Endothelial cell of umbilical vein (primary cell): ENCODE data around the gene ATG7. TPM values are rescaled to one million over a fixed set of nuclear protein-coding genes. Genes with fewer than 3 reads are reported as not detected.

Experiments
- BruUV-seq: library from RNA; stranded (reverse); fragments of 400-500 nt; replicated peaks from 2 replicates; lab custom pipeline; 2021; lab: Mats Ljungman, UMichigan
- CTCF ChIA-PET: fragments of 300-600, 350-600 bp; sonication (Branson Sonifier 250); formaldehyde crosslinking; loops from one replicate; lab custom pipeline; 2021; ENCODE audit warnings: antibody characterized with exemption, inconsistent platforms; lab: Charles Lee
- POLR2A ChIA-PET: fragments of 300-600, 350-600 bp; sonication (Branson Sonifier 250); formaldehyde crosslinking; loops from one replicate; lab custom pipeline; 2021; ENCODE audit warnings: antibody characterized with exemption, inconsistent platforms; lab: Charles Lee
- DNase-seq: peaks from one replicate; pipeline ENCODE4 v3.0.0-alpha.2; 2011; ENCODE audit warnings: low read depth, low spot score
- FAIRE-seq: peaks from 2 replicates; lab custom pipeline; 2011; peaks lifted over from hg19 to GRCh38; lab: Jason Lieb, UNC
- H2AFZ ChIP-seq: 2 replicates; pipeline ENCODE4 v1.6.0; 2012; ENCODE audit warnings: low read depth, low read length, control low read depth, inconsistent platforms
- H3K27ac ChIP-seq: 2 replicates; pipeline ENCODE4 v1.5.1; 2011; ENCODE audit warnings: low read depth, mild to moderate bottlenecking, control low read depth, low read length, moderate library complexity; ENCODE audit not compliant: insufficient read depth
- H3K27me3 ChIP-seq, 2 experiments: 2 replicates each; pipeline versions ENCODE4 v1.6.0 to v1.6.1; 2011; ENCODE audit warnings: low read length in 2 of 2, mixed read lengths in 1 of 2; ENCODE audit not compliant: control insufficient read depth in 2 of 2, insufficient read depth in 2 of 2
- H3K36me3 ChIP-seq, 2 experiments: 2 replicates in 1 of 2; 3 replicates in 1 of 2; pipeline ENCODE4 v1.5.1; 2011; ENCODE audit warnings: low read length in 2 of 2, mild to moderate bottlenecking in 1 of 2, moderate library complexity in 1 of 2; ENCODE audit not compliant: control insufficient read depth in 2 of 2, insufficient read depth in 2 of 2; ENCODE audit errors: extremely low read depth in 1 of 2
- H3K4me1 ChIP-seq: 3 replicates; pipeline ENCODE4 v1.5.1; 2011; ENCODE audit warnings: mild to moderate bottlenecking, low read length; ENCODE audit not compliant: control insufficient read depth, insufficient read depth; ENCODE audit errors: extremely low read depth
- H3K4me2 ChIP-seq: 2 replicates; pipeline ENCODE4 v1.6.1; 2011; ENCODE audit warnings: low read length, control low read depth, mixed read lengths; ENCODE audit not compliant: insufficient read depth
- H3K4me3 ChIP-seq, 3 experiments: fragments of 200-600 bp in 1 of 3; sonication (generic), shearing (Covaris generic) in 1 of 3; replicated peaks in 1 of 3; 2 replicates each; pipeline ENCODE4 v1.5.1; 2011 to 2016; ENCODE audit warnings: control low read depth in 3 of 3, low read length in 3 of 3, mild to moderate bottlenecking in 2 of 3, inconsistent platforms in 1 of 3, low read depth in 1 of 3, moderate library complexity in 1 of 3; ENCODE audit not compliant: insufficient read depth in 1 of 3
- H3K79me2 ChIP-seq: 2 replicates; pipeline ENCODE4 v1.6.0; 2012; ENCODE audit warnings: low read length, inconsistent platforms; ENCODE audit not compliant: control insufficient read depth, insufficient read depth
- H3K9ac ChIP-seq: replicated peaks from 2 replicates; pipeline ENCODE3; 2011; ENCODE audit warnings: low read length, control low read depth; ENCODE audit not compliant: insufficient read depth; ENCODE audit errors: extremely low read depth
- H3K9me1 ChIP-seq: replicated peaks from 3 replicates; pipeline ENCODE4 v1.6.0; 2011; ENCODE audit warnings: mild to moderate bottlenecking, low read length; ENCODE audit not compliant: control insufficient read depth, insufficient read depth; ENCODE audit errors: extremely low read depth
- H3K9me3 ChIP-seq: replicated peaks from 2 replicates; pipeline ENCODE4 v1.5.1; 2012; ENCODE audit warnings: low read length, inconsistent platforms; ENCODE audit not compliant: control insufficient read depth, insufficient read depth
- H4K20me1 ChIP-seq: replicated peaks from 2 replicates; pipeline ENCODE3; 2011; ENCODE audit warnings: mild to moderate bottlenecking, low read length; ENCODE audit not compliant: control insufficient read depth, insufficient read depth; ENCODE audit errors: extremely low read depth
- EZH2 ChIP-seq: IDR thresholded peaks from 2 replicates; pipeline ENCODE4 v1.6.1; 2012; ENCODE audit warnings: borderline replicate concordance, low read depth, mild to moderate bottlenecking, moderate library complexity, low read length, inconsistent platforms; ENCODE audit not compliant: severe bottlenecking
- FOS ChIP-seq: IDR thresholded peaks from 2 replicates; pipeline ENCODE4 v1.6.1; 2011; ENCODE audit warnings: mild to moderate bottlenecking, low read length, moderate library complexity, borderline replicate concordance; ENCODE audit not compliant: insufficient read depth
- JUN ChIP-seq: IDR thresholded peaks from 2 replicates; pipeline ENCODE4 v1.6.1; 2011; ENCODE audit warnings: borderline replicate concordance, low read depth; ENCODE audit not compliant: insufficient read length, insufficient read depth
- MYC ChIP-seq: IDR thresholded peaks from one replicate; pipeline ENCODE4 v1.6.1; 2011; ENCODE audit warnings: mild to moderate bottlenecking, low read depth, low read length
- POLR2A ChIP-seq: IDR thresholded peaks from 2 replicates; pipeline ENCODE4 v1.6.1; 2012; ENCODE audit warnings: low read depth, mild to moderate bottlenecking, control low read depth, low read length
- dilution Hi-C: fragments of 300-500 bp; cut with MboI; formaldehyde crosslinking; loops from one replicate; pipeline ENCODE4 v1.15.0; 2019; ENCODE audit warnings: low sequenced_read_pairs; ENCODE audit not compliant: extremely low pct_ligation_motif_present
- intact Hi-C: fragments of 100-400 bp; cut with micrococcal nuclease; formaldehyde crosslinking; loops from one replicate; pipeline ENCODE4 v1.10.0; 2022
- polyA plus RNA-seq, 4 experiments: library from polyadenylated mRNA; depleted of rRNA in 3 of 4; stranded (reverse) in 3 of 4; unstranded in 1 of 4; fragments of >200 nt; gene quantifications; 2 replicates each; pipeline versions ENCODE4 v1.2.1 to v1.2.3, GENCODE V29; 2011 to 2012; ENCODE audit warnings: missing spikeins in 1 of 4
- total RNA-seq: library from RNA; stranded (reverse); gene quantifications from 2 replicates; pipeline ENCODE4 v1.2.3, GENCODE V29; 2021
- TF ChIP-seq, protein P1 (sequence below): IDR thresholded peaks from 2 replicates; pipeline ENCODE4 v1.6.1; 2011; ENCODE audit not compliant: insufficient read depth, insufficient read length
- TF ChIP-seq, protein P2 (sequence below), 2 donors: IDR thresholded peaks; 1 replicate in 1 of 2; 2 replicates in 1 of 2; pipeline ENCODE4 v1.5.1; 2011; ENCODE audit warnings: low read length in 2 of 2, mild to moderate bottlenecking in 2 of 2, moderate library complexity in 2 of 2, control low read depth in 1 of 2, inconsistent platforms in 1 of 2, low read depth in 1 of 2; ENCODE audit not compliant: insufficient read depth in 1 of 2; ENCODE audit errors: extremely low read depth in 1 of 2

The ATG7 gene
- total and polyA plus RNA-seq, 2 donors (not counting 3 experiments of a cell fraction or from before 2014, with no cell fraction given): 30.8 to 48.3 TPM

DNA sequence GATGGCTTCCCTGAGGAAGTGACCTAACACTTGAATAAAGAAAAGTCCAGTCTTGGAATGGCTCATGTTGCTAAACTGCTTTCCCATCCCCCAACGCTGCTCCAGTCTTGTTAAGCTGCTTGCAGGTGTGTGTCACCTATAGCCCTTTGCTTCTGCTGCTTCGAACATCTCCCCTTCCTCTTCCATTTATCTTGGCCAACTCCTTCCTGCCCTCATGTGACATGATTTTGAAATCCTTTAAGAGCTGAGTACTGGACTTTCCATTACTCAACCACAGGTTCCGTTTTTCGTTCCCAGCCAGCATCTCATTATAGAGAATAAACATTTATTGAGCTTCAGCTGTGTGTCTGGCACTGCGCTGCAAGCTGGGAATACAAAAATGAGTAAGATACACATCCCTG is 1.7 kb downstream of the ATG7 start:
- Histone ChIP-seq H3K36me3 (no peaks in the 10 kb centered on the region), H3K27ac (no peak overlapping the region), H3K79me2 (peaks cover 44% of the 10 kb centered on the region), H3K9ac (no peak overlapping the region), H4K20me1 (no peaks in the 10 kb centered on the region), H2AFZ (no peak overlapping the region), H3K4me3 (no peak overlapping the region), H3K4me2 (no peak overlapping the region), H3K9me3 (no peaks in the 10 kb centered on the region), H3K4me1 (peaks cover 21% of the 10 kb centered on the region), H3K9me1 (no peaks in the 10 kb centered on the region), H3K27me3 (no peaks in the 10 kb centered on the region)
- DNase-seq: no peak
- dilution Hi-C loops (no loop called here), intact Hi-C loops (loop anchor here (2.0 kb wide), 1 partner anchor 27 kb away; no protein-coding TSS in a partner anchor)
- BruUV-seq: no TSS peak
- POLR2A ChIA-PET: interaction anchor here (2.9 kb wide), 1 partner anchor 15 kb away, joined by 18 read pairs; no protein-coding TSS in a partner anchor
- no peak for TF ChIP-seq FOS
- TF ChIP-seq, protein P1, sequence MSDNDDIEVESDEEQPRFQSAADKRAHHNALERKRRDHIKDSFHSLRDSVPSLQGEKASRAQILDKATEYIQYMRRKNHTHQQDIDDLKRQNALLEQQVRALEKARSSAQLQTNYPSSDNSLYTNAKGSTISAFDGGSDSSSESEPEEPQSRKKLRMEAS: no peak
- TF ChIP-seq EZH2: no peak
- TF ChIP-seq MYC: no peak
- no peak for TF ChIP-seq JUN
- TF ChIP-seq POLR2A: no peak
- TF ChIP-seq, protein P2, sequence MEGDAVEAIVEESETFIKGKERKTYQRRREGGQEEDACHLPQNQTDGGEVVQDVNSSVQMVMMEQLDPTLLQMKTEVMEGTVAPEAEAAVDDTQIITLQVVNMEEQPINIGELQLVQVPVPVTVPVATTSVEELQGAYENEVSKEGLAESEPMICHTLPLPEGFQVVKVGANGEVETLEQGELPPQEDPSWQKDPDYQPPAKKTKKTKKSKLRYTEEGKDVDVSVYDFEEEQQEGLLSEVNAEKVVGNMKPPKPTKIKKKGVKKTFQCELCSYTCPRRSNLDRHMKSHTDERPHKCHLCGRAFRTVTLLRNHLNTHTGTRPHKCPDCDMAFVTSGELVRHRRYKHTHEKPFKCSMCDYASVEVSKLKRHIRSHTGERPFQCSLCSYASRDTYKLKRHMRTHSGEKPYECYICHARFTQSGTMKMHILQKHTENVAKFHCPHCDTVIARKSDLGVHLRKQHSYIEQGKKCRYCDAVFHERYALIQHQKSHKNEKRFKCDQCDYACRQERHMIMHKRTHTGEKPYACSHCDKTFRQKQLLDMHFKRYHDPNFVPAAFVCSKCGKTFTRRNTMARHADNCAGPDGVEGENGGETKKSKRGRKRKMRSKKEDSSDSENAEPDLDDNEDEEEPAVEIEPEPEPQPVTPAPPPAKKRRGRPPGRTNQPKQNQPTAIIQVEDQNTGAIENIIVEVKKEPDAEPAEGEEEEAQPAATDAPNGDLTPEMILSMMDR (IDR thresholded peaks at IDR 0.05; ENCODE audit: extremely low read depth in 1 of 2, insufficient read depth in 1 of 2, low read depth in 1 of 2, low read length in 2 of 2): no peak
- no peak for FAIRE-seq
- CTCF ChIA-PET: interaction anchor here (0.8 kb wide), 1 partner anchor 61 kb away, joined by 6 read pairs; no protein-coding TSS in a partner anchor
